GM19043 (cell line): Measurements from ENCODE around the gene MTHFD1L.

Experiments used
- ATAC-seq: cut with Tn5 transposase; IDR thresholded peaks from one replicate; pipeline ENCODE4 v1.9.1; 2021; ENCODE audit warnings: low read depth; ENCODE audit not compliant: unreplicated experiment

The MTHFD1L gene

DNA sequence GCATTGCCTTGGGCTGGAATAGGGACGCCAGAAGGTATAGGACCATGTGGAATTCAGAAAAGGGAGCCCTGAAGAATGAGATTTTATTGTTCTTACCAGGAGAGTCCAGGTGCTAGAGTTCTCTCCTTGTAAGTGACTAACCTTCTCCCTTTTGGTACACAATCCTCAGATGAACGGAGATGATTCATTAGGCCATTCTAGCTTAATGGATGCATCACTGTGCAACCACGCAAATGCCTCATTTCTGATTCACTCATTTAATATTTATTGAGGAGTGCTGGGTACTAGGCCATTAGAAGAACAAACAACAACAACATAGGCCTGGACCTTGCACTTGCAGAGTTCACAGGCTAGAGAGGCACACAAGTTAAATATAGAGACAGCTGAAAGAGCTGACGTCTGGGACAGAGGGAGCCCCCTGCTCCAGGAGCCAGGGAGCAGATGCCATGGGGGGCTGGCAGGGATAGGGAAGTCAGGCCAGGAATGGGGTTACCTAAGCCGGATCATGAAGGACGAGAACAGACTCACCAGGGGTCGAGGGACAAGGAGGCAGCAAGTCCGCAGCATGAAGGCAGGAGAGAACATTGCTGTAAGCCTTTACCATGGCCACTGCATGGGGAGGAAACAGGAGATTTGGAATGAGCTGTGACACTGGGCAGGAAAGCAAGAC, 194.7 kb downstream of the MTHFD1L start:
- no peak for ATAC-seq

DNA sequence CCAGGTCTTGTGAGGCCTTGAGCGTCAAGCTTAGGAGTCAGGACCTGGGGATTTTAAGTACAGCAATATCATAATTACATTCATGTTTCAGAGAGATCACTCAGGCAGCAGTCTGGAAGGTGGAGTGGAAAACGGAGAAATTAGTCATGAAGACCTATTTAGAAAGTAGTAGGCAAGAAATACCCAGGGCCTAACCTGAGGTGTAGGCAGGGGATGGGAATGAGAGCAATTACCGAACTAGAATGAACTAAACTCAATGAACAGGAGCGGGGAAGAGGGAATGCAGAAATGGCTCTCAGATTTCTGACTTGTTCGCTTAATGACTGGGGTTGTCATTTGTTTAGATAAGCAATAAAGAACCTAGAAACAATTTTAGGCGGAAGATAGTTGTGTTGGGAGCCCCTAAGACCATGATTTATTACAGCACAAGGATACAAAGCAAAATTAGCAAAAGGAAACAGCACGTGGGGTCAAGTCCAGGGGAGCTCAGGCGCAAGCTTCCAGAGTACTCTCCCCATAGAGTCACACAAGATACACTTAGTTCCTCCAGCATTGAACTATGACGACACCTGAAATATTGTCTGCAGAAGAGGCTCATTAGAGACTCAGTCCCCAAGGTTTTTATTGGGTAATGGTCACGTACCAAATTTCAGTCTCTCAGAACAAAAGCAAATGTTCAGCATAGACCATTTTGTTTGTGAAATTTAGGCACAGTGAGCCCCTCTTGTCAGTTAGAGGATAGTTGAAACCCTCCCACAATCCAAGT, 195.4 kb downstream of the MTHFD1L start:
- no peak for ATAC-seq

DNA sequence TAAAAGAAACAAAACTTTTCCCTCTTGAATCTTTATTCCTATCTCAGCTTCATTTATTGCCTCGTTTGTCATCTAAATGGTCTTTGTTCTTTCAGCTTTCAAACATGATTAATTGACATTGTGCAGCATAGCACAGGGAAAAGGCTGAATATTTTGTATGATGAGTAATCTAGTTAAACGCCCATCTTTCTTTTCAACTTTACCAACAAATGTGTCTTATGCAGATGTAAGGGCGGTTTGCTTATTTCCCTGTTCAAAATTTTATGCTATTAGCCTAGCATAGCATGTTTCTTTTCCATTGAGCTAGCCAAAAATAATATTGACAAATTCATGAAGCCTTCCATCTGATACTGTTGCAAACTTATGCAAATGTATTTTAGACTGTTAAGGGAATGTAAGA, 197.8 kb downstream of the MTHFD1L start:
- no peak for ATAC-seq

GRCh38 chr6:151063842-151064647, 198.5 kb downstream of the MTHFD1L start:
- ATAC-seq = no peak

DNA sequence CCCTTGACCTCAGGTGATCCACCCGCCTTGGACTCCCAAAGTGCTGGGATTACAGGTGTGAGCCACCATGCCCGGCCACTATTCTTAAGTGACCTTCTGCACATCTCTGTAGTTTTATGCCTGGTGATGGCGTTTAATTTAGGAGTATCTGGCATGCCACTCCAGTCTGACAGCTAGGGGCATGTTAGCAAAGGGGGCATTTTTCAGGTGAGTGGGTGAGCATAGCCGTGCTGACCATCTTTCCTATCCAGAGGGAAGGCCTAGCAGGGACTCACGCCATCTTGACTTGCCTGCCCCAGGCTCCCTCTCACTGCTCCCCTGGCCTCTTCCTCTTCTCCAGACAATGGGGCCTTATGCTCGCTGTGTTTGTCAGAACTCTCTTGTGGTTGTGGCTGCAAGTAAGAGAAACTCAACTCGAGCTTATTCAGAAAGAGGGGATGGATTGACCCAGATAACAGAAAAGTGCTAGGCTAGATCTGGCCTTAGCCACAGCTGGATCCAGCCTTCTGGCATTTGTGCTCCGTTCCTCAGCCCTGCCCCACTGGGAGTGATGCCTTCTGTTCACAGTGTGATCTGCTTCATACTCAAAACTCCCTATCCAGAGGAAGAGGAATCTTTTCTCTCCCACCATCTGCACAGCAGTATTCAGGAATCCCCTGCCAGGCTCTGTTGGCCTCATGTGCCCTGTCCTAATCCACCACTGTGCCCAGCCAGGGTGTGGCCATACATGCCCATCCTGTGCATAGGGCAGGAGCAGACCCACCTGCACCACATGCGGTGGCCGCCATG, 199.7 kb downstream of the MTHFD1L start:
- no peak for ATAC-seq

DNA sequence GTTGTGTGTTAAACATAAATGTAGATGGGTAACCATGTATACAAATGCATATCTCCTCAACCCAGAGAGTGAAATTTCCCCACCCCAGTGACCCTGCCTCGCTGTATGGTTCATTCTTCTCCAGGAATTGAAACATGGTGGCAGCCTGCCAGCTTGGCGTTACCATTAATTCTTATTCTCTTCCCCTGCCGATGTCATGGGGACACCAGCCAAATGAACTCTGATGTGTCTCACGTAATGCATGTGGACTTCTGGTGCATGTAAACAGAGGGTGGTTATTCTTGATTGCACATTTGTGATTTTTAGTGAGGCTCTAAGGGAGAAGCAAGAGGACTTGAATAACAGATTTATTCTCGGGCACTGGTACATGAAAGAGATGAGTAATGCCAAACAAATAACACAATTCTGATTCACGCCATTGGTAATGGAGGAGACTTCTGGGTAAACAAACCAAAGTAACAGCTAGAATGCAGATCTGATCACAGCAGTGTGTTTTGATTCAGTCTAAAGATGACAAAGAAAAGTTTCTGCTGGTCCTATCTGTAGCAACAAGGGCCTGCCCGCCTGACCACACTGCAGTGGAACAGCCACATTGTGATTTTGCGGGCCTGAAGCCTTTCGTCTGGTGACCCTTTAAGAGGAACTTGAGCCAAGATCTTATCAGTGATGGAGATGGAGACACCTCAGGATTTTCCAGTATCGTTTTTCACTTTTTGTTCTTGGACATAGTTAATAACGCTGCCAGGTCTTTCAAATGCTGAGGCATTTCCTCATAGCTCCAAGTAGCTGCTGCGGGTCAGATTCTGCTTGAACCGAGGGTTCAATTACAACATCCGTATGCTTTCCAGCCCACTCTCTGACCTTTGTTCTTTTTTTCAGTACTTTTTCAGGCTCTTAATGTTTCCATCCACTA, 202.4 kb downstream of the MTHFD1L start:
- ATAC-seq = no peak

- ATAC-seq = no peak
These were observed 203.3 kb downstream of the MTHFD1L start for GRCh38 chr6:151068761-151069312.

DNA sequence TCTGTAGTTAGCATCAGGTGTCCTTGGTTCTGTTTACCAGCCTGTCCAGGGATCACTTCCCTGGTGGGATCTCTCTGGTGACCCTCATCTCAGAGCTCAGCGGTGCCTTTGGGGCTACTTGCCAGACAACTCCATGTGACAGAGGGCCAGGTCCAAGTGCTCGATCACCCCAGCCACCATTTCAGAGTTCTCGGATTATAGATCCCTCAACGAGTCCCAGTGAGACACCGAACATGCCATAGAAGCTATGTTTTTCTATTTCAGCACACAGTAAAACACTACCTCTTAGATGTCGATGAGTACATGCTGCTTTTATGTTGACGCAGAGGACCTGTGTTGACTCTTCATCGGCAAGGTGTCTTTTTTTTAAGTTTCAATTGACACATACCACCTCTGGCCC, 204.1 kb downstream of the MTHFD1L start:
- no peak for ATAC-seq

- ATAC-seq = no peak
These were observed 205.1 kb downstream of the MTHFD1L start for GRCh38 chr6:151070631-151071051.

- no peak for ATAC-seq
These were observed 205.8 kb downstream of the MTHFD1L start for GRCh38 chr6:151071295-151071694.

DNA sequence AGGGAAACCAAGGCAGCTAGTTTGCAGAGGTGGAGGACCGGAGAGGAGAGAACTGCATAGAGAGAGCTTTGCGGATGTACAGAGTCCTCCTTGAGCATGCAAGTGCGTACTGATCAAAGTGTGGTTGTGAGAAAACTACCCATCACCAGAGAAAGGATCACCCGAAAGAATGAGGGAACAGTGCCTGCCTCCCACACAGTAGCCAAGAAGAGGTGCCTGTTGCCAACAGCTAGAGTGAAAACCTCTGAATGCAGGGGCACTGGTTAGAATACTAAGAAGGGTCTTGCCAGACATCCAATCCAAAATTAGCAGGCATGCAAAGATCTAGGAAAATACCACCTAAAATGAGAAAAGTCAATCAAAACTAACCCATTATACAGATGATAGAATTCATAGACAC, 207.6 kb downstream of the MTHFD1L start:
- ATAC-seq = no peak

GRCh38 chr6:151073701-151074100, 208.2 kb downstream of the MTHFD1L start:
- ATAC-seq = no peak

- ATAC-seq = no peak
These were observed 209.5 kb downstream of the MTHFD1L start for GRCh38 chr6:151075005-151075404.

DNA sequence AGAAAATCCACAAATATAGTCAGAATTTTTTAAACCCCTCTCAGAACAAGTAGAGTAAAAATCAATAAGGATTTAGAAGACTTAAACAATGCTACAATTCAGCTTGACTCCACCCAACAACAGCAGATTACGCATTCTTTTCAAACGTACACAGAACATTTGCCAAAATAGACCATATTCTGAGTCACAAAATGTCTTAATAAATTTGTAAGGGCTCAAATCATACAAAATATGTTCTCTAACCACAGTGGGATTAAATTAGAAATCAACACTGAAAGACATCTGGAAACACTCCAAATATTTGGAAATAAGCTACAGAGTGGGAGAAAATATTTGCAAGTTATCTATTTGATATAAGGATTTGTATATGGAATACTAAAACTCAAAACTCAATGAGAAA, 210.0 kb downstream of the MTHFD1L start:
- ATAC-seq = no peak

- no peak for ATAC-seq
These were observed 210.5 kb downstream of the MTHFD1L start for GRCh38 chr6:151075930-151076555.

DNA sequence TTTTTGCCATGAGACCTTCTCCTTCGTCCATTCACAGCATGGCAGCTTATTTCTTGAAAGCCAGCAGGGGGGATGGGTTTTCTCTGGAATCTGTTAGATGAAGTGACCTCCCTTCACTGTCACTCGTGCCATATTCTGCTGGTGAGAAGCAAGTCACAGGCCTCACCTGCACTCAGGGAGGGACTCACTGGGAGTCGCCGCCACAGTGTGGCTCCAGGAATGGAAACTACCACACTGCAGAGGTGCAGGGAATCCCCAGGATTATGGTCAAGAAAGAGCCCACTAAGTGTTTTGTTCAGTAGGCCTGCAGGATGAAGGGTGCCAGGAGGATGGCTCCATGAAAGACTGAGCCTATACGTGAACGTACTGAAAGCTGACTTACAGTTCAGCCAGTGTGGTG, 213.2 kb downstream of the MTHFD1L start:
- no peak for ATAC-seq

- no peak for ATAC-seq
These were observed 216.2 kb downstream of the MTHFD1L start for GRCh38 chr6:151081656-151082055.

GRCh38 chr6:151082079-151082478, 216.6 kb downstream of the MTHFD1L start:
- ATAC-seq = no peak

DNA sequence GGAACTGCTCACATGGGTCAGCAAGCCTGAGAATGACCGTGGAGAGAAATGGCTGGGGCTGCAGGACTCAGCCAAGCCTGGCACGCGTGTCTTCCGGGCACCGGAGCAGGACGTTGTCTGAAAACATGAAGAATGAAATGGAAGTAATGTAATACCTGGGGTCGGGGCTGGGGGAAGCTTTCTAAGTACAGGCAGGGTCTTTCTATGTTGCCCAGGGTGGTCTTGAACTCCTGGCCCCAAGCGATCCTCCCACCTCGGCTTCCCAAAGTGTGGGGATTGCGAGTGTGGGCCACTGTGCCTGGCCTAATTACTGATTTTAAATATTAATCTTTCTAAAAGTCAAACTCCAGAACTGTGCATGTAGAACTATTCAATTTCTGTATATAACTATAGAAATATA, 218.8 kb downstream of the MTHFD1L start:
- no peak for ATAC-seq
